Measurements from ENCODE around the gene TGFBRAP1.

DNA sequence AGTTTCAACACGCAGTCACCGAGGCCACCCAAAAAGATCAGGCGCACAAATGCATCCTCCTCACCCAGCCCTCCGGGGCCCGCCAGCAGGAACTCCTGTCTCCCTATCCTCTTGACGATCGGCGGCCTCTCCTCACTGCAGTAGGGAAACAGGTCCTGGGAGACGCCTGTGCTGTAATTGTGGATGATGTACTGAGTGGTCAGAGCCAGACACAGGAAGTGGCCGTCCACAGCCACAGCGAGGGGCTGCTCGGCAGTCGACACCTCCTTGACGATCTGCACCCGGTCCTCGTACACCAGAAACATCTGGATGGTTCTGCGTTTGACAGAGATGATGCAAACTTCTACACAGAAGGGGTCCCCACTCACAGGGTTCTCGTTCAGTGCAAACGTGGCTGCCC is 22.0 kb downstream of the TGFBRAP1 start:
- TF ChIP-seq CTCF (IDR thresholded peaks at IDR 0.05) (no peak), POLR2A (IDR thresholded peaks at IDR 0.05) (no peak)

All from stomach (tissue), 4 donors.